ENCODE results near the gene TOR1AIP2. TPM values are rescaled to one million over a fixed set of nuclear protein-coding genes. Genes with fewer than 3 reads are reported as not detected.

Gene TOR1AIP2
- 32.7 TPM for polyA plus RNA-seq (2013, experiment 1 of 2; ENCODE audit: insufficient read length)
- polyA plus RNA-seq (2013, experiment 2 of 2; ENCODE audit: insufficient read length), result 35.7 TPM

DNA sequence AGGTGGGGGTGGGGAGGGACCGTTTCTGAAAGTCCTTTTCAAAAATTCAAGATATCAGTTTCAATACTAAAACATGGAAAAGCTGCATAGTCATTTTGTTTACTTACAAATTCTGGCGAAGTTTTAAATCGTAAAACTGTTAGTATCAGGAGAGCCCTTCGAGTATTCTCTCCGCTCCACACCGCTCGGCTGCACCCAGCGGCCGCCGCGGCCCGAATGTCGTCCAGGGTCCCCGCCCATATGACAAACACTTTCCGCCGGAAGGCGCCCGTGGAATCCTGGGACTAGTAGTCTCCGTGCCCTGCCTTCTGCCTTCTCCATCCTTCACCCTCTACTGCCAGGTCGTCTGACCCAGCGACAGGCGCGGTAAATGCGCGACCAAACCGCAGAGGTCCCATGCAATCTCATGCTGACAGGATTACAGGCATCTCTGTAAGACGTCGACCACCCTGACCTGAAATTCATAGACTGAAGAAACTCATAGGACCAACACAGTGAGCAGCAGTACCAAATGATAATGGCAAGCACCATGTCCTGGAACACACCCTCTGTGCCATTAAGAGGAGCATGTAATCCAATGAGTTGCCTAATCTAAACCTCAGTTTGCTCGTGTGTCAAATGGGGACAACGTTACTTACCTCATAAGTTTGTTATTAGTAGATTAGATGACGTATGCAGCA, at the start of gene TOR1AIP2:
TOR1AIP2 (minus strand) TSS at position 218 of the 680 bp plus-strand sequence. CDS start 25,138 bp downstream, outside the sequence.
- DNase-seq, result peak; percentile 84

DNA sequence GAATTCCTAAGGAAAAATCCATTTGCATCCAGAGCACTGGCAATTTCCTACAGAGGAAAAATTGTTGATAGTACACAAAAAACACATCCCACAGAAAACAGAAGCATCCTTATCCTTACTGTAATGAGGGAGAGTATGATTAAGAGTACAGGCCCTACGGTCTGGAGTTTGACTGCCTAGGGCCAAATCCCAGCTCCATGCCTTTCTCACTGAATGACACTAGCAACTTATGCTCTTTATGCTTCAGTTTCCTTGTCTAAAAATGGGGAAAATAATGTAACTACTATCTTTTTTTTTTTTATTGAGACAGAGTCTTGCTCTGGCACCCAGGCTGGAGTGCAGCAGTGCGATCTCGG, 49.2 kb upstream of the TOR1AIP2 start:
- DNase-seq, result no peak

DNA sequence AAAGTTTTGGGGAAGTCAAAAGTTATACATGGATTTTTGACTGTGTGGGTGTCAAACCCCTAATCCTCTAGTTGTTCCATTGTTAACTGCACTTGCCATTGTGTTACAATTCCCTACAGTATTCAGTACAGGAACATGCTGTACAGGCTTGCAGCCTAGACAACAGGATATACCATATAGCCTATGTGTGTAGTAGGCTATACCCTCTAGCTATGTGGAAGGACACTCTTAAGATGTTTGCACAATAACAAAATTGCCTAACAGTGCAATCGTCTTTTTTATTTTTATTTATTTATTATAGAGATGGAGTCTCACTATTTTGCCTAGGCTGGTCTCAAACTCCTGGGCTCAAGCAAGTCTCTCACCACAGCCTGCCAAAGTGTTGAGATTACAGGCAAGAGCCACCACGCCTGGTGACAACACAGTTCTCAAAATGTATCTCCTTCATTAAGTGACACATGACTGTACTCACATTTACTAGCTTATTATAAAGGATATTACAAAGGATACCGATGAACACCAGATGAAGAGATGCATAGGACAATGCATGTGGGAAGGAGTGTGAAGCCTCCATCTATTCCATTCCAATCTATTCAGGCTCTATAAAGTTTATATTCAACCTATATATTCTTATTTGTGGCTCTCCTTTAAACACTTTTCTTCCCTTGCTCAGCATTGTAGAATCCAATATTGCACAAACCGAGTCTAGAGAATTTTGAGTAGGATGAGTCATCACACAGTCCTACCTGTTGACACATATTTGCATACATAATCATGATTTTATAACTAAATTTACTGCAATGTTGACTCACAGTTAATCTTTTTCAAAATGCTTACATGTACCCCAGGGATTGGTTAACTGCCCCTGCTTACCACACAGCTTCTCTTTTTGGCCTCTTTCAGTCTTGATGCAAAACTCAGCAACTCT, 48.6 kb upstream of the TOR1AIP2 start:
- peak; percentile 63 for DNase-seq

DNA sequence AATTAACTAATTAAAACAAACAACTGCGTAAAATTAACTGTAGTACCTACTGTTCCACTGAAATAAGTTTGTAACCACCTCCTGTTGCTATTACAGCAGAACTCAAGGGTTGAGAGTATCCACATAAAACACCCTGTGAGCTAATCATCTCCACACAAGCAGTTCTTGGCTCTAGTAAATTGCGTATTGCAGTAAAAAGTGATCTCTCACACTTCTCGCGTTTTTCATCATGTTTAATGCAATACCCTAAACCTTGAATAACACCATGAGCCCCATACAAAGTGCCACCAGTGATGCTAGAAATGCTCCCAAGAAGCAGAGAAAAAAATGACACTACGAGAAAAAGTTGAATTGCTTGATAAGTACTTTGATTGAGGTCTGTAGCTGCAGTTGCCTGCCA, 47.7 kb upstream of the TOR1AIP2 start:
- DNase-seq, result no peak

DNA sequence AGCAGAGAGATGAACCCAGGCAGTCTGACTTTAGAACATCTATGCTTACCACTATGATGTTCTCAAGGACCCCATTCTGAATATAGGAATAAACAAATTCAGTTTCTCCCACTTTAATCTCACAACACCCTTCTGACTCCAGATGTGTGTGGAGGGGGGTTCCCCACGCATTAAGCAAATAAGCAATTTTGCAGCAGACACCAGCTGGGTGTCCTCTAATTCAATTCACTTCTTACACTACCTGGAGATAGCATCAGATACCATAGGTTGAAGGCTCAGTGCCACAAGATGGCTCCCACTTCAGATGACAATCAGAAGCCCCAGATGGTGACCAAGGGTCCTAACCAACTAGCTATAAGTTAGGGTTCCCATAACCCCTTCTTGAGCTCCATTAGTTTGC, 46.7 kb upstream of the TOR1AIP2 start:
- no peak for DNase-seq

DNA sequence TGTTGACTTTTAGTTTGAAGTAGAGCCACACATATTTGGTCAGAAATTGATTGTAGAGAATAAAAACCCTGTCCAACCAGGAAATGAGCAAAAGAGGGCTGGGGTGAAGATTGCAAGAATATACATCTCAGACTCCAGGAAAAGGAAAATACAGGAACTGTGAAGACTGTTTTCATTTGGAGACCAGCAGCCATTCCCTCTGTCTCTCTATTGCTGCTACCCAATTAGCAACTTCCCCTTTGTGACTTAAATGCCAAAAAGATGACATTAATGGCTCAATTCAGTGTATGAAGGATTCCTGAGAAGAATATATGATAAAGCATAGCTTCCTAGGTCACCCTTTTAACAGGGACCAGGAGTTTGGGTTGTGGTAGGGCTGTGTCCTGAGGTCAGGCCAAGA, 45.4 kb upstream of the TOR1AIP2 start:
- no peak for DNase-seq

DNA sequence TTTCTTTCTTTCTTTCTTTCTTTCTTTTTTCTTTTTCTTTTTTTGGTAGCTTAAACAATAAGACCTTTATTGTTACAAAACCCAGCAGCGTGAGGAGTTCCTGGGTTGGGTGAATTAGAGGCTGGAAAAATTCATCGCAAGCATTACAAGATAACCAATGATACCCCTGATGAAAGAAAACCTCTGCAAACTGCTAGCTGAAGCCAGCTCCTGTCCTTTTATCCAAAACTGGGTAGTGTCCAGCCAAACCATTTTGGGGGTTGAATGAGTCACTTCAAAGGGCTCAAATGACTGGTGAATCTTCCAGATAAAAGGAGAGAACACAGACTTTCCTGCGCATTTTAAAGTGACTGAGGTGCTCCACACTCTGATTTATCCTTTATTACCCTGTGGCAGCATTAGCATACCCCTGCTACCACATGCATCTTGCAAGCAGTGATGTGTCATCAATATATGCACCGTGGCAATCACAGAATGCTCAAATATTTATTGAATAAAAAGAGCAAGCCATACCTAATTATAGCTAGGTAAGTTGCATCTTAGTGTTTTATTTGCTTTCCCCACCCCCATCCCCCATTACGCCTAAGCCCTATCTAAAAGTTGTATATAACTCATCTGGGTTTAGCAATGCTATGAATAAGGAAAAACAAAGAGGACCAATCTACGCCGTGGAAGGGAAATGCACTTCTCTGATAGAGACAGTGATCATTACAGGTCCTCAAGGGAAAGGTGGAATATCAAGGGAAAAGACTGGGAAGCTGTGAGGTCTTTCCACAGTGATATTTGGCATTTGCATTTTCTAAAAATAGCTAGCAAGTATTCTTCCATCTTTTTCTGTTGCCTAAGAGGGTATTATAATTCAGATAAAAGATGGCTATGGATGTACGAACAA, 44.6 kb upstream of the TOR1AIP2 start:
- no peak for DNase-seq

DNA sequence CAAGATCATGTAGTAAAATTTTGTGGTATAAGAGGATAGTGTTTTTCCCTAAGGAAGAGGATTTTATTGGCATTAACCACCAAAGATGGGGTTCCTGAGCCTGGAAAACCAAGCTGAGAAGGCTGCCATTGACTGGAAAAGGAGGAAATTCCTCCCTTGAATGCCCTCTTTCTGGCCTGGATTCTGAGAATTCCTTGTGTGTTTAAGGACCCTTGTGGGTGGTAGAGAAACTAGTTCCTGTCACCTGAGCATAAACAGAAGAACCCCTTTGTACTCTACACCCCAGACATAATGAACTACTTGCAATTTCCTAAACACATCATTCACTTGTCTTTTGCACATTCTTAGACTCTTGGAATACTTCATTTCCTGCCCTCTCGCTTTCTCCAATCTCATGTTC, 43.9 kb upstream of the TOR1AIP2 start:
- DNase-seq, result no peak

DNA sequence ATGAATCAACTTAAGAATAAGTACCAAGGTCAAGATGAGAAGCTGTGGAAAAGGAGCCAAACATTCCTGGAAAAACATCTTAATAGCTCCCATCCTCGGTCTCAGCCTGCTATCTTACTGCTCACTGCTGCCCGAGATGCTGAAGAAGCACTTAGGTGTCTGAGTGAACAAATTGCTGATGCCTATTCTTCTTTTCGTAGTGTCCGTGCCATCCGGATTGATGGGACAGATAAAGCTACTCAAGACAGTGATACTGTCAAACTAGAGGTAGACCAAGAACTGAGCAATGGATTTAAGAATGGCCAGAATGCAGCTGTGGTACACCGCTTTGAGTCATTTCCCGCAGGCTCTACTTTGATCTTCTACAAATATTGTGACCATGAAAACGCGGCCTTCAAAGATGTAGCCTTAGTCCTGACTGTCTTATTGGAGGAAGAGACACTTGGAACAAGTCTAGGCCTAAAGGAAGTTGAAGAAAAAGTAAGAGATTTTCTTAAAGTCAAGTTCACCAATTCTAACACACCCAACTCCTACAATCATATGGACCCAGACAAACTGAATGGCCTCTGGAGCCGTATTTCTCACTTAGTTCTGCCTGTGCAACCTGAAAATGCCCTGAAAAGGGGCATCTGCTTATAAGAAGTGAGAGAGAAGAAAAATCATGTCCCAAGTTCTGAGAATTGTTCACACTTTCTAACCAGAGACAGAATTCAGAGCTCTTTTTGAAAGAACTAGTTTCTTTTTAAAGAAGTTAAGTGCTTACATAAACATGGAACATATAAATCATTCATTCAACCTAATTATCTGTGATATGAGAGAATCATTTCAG, 40.2 kb upstream of the TOR1AIP2 start:
- no peak for DNase-seq

DNA sequence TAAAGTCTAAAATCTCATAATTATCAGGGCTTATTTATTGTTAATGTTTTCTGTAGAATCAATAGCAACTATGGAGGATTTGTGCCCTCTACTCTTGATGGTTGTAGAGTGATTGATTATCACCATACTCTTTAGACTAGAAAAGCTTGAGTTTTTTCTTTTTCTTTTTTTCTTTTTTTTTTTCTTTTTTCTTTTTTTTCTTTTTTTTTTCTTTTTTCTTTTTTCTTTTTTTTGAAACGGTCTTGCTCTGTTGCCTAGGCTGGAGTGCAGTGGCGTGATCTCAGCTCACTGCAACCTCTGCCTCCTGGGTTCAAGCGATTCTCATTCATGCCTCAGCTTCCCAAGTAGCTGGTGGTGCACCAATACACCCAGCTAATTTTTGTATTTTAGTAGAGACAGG, 34.2 kb upstream of the TOR1AIP2 start:
- no peak for DNase-seq

DNA sequence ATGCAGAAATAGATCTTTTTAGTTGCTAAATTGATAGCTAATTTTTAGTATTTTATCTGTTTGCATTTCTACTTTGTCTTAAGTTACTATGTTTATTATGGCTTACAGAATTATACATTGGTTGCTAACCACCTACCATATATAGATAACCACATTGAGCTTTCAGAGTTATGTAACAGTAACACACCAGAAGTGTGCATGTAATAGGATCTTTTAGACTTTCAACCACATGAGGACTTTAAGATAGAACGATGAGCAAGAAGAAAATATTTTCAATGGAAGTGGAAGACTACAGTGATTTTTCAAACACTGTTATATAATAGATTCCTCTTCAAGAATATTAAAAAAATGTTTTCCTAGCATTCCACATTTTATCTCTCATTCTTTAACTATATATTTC, 33.3 kb upstream of the TOR1AIP2 start:
- no peak for DNase-seq

DNA sequence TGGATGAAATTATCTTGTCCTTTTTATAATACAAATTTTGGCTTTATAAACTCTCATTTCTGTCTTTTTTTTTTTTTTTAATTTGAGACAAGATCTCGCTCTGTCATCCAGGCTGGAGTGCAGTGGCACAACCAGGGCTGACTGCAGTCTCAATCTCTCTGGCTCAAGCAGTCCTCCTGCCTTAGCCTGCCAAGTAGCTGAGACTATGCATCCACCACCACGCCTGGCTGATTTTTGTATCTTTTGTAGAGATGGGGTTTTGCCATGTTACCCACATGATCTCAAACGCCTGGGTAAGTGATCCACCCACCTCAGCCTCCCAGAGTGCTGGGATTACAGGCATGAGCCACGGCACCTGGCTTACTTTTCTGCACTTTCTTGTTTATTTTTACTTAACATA, 12.0 kb upstream of the TOR1AIP2 start:
- no peak for DNase-seq

DNA sequence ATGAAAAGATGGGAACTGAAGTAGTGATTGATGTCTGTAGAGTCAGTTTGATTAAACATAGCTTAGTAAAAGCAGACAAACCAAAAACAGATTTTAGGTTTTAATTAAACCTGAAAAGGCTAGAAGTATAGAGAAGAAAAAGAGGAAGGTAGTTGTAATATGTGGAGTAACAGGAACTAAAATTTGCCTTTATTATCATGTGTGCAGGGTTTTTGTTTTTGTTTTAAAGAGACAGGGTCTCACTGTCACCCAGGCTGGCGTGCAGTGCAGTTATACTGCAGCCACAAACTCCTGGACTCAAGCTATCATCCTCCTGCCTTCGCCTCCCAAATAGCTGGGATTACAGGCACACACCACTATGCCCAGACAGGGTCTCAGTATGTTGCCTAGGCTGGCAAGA, 10.5 kb upstream of the TOR1AIP2 start:
- no peak for DNase-seq

DNA sequence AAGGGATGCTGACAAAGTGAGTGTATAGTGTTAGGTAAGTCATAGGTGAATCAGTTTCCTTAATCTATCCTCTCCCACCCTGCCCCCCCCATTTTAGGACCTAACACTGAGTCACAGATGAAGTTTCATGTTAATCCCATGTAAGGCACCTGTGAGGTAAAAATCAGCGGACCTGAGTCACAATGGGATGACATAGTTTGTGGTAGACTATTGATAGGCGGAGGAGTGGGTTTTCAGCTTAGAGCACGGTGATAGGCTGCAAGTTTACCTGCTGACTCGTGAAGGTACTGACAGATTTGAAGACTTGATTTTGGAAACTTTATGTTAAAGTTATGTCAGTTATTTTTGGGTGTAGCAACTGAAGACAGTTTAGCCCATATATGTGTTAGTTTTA, 6.1 kb upstream of the TOR1AIP2 start:
- no peak for DNase-seq

DNA sequence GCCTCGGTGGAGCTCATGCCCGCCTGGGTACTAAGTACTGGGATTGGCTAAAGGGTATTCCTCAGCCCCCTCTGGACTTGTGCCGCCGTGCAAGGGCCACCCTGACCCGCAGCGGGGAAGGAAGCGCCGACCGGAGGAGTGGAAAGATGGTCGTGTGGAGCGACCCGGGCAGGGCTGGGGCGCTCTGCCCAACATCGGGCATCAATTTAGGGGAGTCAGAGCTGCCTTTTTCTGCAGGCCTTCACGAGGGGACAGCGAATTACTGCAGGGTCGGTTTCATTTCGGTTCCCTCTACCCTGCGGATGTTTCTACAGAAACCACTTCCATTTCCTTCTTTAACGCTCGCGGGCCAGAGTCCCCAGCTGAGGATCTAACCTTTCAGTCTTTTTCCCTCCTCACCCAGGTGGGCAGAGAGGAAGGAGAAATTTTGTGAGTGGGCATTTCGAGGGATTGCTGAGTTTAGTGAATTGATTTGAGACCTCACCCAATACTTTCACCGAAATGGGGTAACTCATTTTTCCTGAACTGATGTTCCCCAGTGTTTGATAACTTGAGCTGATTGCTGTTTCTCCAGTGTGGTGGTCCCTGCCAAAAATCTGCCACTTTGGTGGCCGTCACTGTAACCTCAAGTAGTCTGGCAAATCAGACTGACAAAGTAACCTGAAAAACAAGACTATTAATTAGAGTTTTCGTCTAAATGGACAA, 5.6 kb upstream of the TOR1AIP2 start:
- no peak for DNase-seq

DNA sequence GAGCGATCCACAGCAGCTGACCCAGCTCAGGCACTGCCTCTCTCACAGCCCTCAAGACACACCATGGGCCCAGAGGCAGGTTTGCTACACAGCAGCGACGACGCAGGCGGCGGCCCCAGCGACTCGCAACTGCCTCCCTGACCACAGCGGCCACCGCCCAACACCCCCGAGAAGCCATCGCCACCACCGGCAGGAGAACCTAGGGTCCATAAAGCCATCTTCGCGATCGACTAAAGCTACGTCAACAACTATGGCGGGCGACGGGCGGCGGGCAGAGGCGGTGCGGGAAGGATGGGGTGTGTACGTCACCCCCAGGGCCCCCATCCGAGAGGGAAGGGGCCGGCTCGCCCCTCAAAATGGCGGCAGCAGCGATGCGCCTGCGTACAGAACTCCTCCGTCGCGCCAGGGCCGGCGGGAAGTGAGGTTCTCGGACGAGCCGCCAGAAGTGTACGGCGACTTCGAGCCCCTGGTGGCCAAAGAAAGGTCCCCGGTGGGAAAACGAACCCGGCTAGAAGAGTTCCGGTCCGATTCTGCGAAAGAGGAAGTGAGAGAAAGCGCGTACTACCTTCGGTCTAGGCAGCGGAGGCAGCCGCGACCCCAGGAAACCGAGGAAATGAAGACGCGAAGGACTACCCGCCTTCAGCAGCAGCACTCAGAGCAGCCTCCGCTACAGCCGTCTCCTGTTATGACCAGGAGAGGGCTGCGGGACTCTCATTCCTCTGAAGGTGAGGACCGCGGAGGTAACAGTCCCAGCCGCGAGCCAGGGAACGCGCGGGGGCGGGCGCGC, 4.8 kb upstream of the TOR1AIP2 start, which contains the start of gene TOR1AIP1:
TOR1AIP1 (plus strand) TSS at position 33 of the 787 bp plus-strand sequence; CDS start at position 251, 218 bp downstream.
- peak; percentile 99 for DNase-seq

DNA sequence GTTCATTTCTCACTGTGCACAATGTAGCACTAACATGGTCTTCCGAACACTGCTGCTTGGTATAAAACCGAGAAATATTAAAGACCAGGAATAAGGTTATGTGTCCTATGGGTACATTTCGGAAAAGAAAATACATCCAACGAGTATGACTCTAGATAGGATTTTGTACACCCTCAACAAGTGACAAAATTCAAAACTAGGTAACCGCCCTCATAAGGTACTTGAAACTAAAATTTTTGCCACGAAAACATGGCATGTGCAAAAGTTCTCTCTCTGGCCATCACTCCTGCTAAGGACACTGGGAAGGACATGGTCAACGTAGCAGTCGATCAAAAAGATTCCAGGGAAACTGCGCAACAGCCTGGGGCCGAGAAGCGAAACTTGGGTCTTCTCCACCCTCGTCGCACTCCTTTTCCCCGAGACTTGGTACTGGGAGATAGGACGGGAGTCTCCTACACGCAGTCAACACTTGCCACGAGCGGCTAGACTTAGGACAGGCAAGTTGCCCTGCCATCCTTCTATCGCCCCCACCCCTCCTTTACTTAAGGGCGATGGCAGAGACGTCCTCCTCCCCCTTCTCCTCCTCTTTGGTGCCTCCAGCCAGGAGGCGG, 4.1 kb upstream of the TOR1AIP2 start:
- DNase-seq, result peak; percentile 94

DNA sequence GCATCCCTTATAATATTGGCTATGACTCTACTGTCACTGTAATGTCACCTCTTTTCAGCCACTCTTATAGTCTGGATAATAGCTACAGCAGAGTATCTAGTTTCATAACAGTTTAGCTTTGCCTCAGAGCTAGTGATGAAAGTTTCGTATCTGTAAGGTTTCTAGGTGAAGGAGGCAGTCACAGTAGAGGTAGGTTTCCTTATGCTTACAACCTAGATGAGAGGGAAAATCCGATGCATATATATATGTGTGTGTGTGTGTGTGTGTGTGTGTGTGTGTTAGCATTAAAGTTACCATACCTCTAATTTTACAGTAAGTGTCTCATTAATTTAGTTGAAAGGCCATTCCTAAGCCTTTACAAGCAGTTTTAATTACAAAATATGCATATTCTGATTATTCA, 2.2 kb upstream of the TOR1AIP2 start:
- no peak for DNase-seq

DNA sequence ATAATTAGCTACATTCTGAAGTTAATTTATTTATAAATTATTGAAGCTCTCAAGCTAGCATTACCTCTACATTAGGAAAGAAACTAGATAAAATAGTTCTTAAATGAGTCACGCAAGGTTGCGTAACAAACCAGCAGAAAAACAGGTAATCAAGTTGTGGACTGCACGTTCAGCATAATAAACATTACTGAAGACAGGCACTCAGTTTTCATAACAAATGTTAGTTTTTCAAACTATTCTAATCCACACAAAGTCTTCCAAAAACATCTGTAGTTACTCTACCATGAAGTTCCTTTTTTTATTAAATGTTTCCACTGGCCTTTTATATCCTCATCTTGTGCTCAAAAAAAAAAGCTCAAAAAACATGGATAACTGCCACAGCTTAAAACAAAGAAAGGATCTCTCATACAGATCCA, 1.3 kb downstream of the TOR1AIP2 start:
- no peak for DNase-seq

All from fibroblast of skin of scalp (primary cell).